SU-DHL-6 (cell line): ENCODE results near the gene EMP3.

ENCODE experiments used
- H2AFZ ChIP-seq: fragments of 200-600 bp; sonication (generic); 2 replicates; pipeline ENCODE4 v1.6.1; 2014; ENCODE audit warnings: low read depth, mild to moderate bottlenecking, moderate library complexity, mixed read lengths, antibody characterized with exemption, low read length; ENCODE audit not compliant: severe bottlenecking
- H3F3A ChIP-seq: fragments of 200-600 bp; shearing (Covaris generic); 2 replicates; pipeline ENCODE4 v1.6.0; 2016; ENCODE audit warnings: antibody characterized with exemption, mild to moderate bottlenecking; ENCODE audit not compliant: insufficient read depth
- H3K27ac ChIP-seq: fragments of 200-600 bp; sonication (generic); 2 replicates; pipeline ENCODE4 v1.5.1; 2016; ENCODE audit warnings: low read depth, mild to moderate bottlenecking, low read length, moderate library complexity, mixed read lengths
- H3K27me3 ChIP-seq: fragments of 200-600 bp; sonication (generic), shearing (Covaris generic); 2 replicates; pipeline ENCODE4 v1.6.0; 2014; ENCODE audit warnings: mild to moderate bottlenecking, low read length
- H3K36me3 ChIP-seq: fragments of 200-600 bp; sonication (generic); 2 replicates; pipeline ENCODE4 v1.6.1; 2014; ENCODE audit warnings: mild to moderate bottlenecking, low read length, mixed read lengths
- H3K4me2 ChIP-seq: fragments of 300-600, 200-600 bp; shearing (Covaris generic), sonication (generic); 2 replicates; pipeline ENCODE4 v1.6.0; 2014; ENCODE audit warnings: low read length, low read depth, mild to moderate bottlenecking; ENCODE audit not compliant: poor library complexity, severe bottlenecking
- H3K4me3 ChIP-seq: fragments of 200-600 bp; sonication (generic); 2 replicates; pipeline ENCODE4 v1.5.1; 2014; ENCODE audit warnings: antibody characterized with exemption, low read length, mild to moderate bottlenecking, mixed read lengths; ENCODE audit not compliant: insufficient read depth, poor library complexity, severe bottlenecking
- H3K79me2 ChIP-seq: fragments of 200-600 bp; sonication (generic); 2 replicates; pipeline ENCODE4 v1.6.1; 2014; ENCODE audit warnings: mild to moderate bottlenecking, low read length, moderate library complexity; ENCODE audit not compliant: insufficient read depth
- H3K9ac ChIP-seq: fragments of 200-600 bp; sonication (generic); 2 replicates; pipeline ENCODE4 v1.7.0; 2014; ENCODE audit warnings: mild to moderate bottlenecking, low read length
- H3K9me2 ChIP-seq: fragments of 200-600 bp; sonication (generic); replicated peaks from 2 replicates; pipeline ENCODE4 v1.6.1; 2014; ENCODE audit warnings: low read length; ENCODE audit not compliant: insufficient read depth
- H3K9me3 ChIP-seq: fragments of 200-600 bp; sonication (generic); 2 replicates; pipeline ENCODE4 v1.6.1; 2014; ENCODE audit warnings: low read length, mixed read lengths; ENCODE audit not compliant: insufficient read depth
- H4K20me1 ChIP-seq: fragments of 200-600 bp; sonication (generic); 2 replicates; pipeline ENCODE4 v1.6.1; 2014; ENCODE audit warnings: low read depth, mild to moderate bottlenecking, antibody characterized with exemption, low read length, moderate library complexity, mixed read lengths
- CTCF ChIP-seq: fragments of 200-600 bp; sonication (generic); IDR thresholded peaks from one replicate; pipeline ENCODE4 v1.5.1; 2017; ENCODE audit warnings: antibody characterized with exemption, mild to moderate bottlenecking, low read length, moderate library complexity; ENCODE audit not compliant: insufficient read depth, poor library complexity, severe bottlenecking
- EZH2phosphoT487 ChIP-seq: fragments of 200-600 bp; sonication (generic), shearing (Covaris generic); conservative IDR thresholded peaks from 2 replicates; pipeline ENCODE4 v1.6.1; 2018; ENCODE audit warnings: mild to moderate bottlenecking, antibody characterized with exemption, low read length, moderate library complexity, mixed read lengths

EMP3 gene

GRCh38 chr19:48359123-48359522 lies 33.8 kb downstream of the EMP3 start:
- no peak overlapping the region for H2AFZ ChIP-seq
- no peak overlapping the region for H3K27ac ChIP-seq
- peaks cover 4% of the 10 kb centered on the region; the same call in 1 of the 2 replicates for H3F3A ChIP-seq
- TF ChIP-seq EZH2phosphoT487 (no peak), CTCF (no peak)
- no peaks in the 10 kb centered on the region for H3K27me3 ChIP-seq
- no peak overlapping the region for H3K4me2 ChIP-seq
- H3K9ac ChIP-seq: no peak overlapping the region
- H3K36me3 ChIP-seq: no peaks in the 10 kb centered on the region
- no peaks in the 10 kb centered on the region for H4K20me1 ChIP-seq
- H3K79me2 ChIP-seq: no peaks in the 10 kb centered on the region
- H3K4me3 ChIP-seq: no peak overlapping the region
- H3K9me2 ChIP-seq: no peaks in the 10 kb centered on the region
- no peaks in the 10 kb centered on the region for H3K9me3 ChIP-seq

- no peak overlapping the region for H2AFZ ChIP-seq
- H4K20me1 ChIP-seq: no peaks in the 10 kb centered on the region
- H3F3A ChIP-seq: peaks cover 4% of the 10 kb centered on the region; the same call in 1 of the 2 replicates
- no peak overlapping the region for H3K9ac ChIP-seq
- H3K79me2 ChIP-seq: no peaks in the 10 kb centered on the region
- no peaks in the 10 kb centered on the region for H3K9me3 ChIP-seq
- H3K36me3 ChIP-seq: no peaks in the 10 kb centered on the region
- no peak overlapping the region for H3K4me3 ChIP-seq
- no peaks in the 10 kb centered on the region for H3K27me3 ChIP-seq
- H3K4me2 ChIP-seq: no peak overlapping the region
- no peaks in the 10 kb centered on the region for H3K9me2 ChIP-seq
- no peak overlapping the region for H3K27ac ChIP-seq
- TF ChIP-seq EZH2phosphoT487 (no peak), CTCF (no peak)
Observed at GRCh38 chr19:48361912-48362311, 36.6 kb downstream of the EMP3 start.

GRCh38 chr19:48362716-48363499 lies 37.6 kb downstream of the EMP3 start:
- H3K9me3 ChIP-seq: no peaks in the 10 kb centered on the region
- H3K4me3 ChIP-seq: peak overlapping the region; percentile 68
- no peaks in the 10 kb centered on the region for H3K79me2 ChIP-seq
- H3K27ac ChIP-seq: peak overlapping the region; percentile 81
- peaks cover 4% of the 10 kb centered on the region; the same call in 1 of the 2 replicates for H3F3A ChIP-seq
- peak overlapping the region; percentile 88 for H3K9ac ChIP-seq
- H3K9me2 ChIP-seq: no peaks in the 10 kb centered on the region
- H2AFZ ChIP-seq: peak overlapping the region; percentile 39
- no peaks in the 10 kb centered on the region for H4K20me1 ChIP-seq
- TF ChIP-seq CTCF (no peak), EZH2phosphoT487 (no peak)
- peak overlapping the region; percentile 86 for H3K4me2 ChIP-seq
- H3K36me3 ChIP-seq: no peaks in the 10 kb centered on the region
- H3K27me3 ChIP-seq: no peaks in the 10 kb centered on the region
